CD4-positive, alpha-beta T cell treated with Interleukin-6 for 4 hours (primary cell): ENCODE measurements around the gene TSPO2.
"Not testable (repeated sequence)": the region's sequence is repeated elsewhere in the genome, so short reads cannot be mapped to it uniquely, and the experiment has no call there.

Source experiments
- DNase-seq: peaks from one replicate; pipeline ENCODE4 v3.0.0-alpha.2; 2020; ENCODE audit warnings: mixed read lengths

Gene TSPO2

DNA sequence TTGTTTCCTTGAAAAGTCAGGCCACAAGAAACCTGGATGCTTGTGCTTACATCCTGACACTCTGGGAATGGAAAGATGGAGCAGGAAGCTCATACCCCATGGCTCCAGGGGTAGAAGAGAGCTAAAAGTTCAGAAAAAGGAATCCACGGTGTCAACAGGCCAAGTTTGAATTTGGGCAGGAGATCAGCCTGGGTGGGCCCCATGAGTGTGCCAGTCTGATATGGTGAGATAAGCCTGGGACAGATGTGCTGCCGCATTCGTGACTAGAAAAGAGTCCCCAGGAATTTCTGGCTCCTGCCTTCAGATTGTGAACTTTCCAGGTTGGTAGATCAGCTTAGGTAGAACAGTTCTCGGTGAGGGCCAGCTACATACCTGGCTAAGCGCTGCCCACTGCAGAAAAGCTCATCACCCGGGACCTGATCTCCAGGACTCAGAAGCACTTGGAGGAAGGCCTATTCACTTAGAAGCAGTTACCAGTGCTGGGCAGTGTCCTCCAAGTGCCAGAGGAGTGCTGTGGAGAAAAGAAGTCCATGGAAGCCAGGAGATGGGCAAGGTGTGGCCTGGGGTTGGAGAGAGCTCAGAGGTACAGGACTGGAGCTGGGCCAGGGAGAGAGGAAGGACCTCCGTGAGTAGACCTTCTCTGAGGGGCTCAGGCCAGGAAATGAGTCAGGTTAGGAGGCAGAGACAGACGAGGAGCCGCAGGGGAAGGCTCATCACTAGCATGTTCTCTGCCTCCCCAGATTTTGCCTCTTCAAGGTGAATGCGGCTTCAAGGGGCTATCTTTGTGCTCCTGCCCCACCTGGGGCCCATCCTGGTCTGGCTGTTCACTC is at the start of gene TSPO2:
TSS of gene TSPO2 (plus strand) at position 242 of the 830 bp plus-strand sequence. CDS start at position 761, 519 bp downstream.
- DNase-seq, result no peak

DNA sequence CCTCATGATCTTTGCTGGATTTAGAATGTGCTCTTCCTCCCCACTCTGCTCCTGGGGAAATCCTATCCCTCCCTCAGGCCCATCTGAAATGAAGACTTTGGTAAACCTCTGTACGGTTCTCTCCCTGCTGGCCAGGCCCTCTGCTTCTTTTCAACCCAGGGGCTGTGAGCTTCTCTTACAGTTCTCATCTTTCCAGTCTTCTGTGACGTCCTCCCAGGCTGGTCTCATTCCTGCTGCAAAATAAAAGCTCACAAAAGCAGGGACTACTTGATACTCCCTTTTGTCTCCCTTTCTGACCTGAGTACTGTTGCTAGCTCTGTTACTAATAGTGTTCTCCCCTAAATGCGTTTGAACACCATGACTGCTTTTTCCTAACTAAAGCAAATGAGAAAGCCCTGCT is 49.5 kb upstream of the TSPO2 start:
- no peak for DNase-seq

GRCh38 chr6:40996591-40997233 is 45.6 kb upstream of the TSPO2 start:
- no peak for DNase-seq

GRCh38 chr6:40997234-40997957 is 44.9 kb upstream of the TSPO2 start:
- no peak for DNase-seq

- DNase-seq, result no peak
These were observed 43.6 kb upstream of the TSPO2 start for GRCh38 chr6:40998661-40999060.

- DNase-seq, result peak; percentile 7
These were observed 42.7 kb upstream of the TSPO2 start for GRCh38 chr6:40999569-40999968.

DNA sequence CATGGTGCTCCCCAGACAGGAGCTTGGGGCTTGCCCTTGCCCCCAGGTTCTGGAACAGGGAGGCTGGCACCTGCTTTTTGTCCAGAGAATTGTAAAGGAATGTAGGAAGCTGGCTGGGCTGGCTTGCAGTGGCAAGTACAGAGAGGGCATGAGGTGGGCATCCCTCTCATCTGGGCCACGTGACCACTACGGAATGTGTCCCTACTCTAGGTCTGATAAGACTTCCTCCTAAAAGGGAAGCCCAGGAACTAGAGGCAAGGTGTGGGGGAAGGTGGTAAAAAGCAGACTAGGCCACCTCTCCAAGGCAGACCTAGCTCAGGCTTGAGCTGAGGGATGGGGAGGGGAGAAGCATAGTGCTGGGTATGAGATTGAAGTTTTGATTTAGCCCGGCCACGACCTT is 42.0 kb upstream of the TSPO2 start:
- DNase-seq, result no peak

GRCh38 chr6:41002168-41002567 is 40.1 kb upstream of the TSPO2 start:
- no peak for DNase-seq

DNA sequence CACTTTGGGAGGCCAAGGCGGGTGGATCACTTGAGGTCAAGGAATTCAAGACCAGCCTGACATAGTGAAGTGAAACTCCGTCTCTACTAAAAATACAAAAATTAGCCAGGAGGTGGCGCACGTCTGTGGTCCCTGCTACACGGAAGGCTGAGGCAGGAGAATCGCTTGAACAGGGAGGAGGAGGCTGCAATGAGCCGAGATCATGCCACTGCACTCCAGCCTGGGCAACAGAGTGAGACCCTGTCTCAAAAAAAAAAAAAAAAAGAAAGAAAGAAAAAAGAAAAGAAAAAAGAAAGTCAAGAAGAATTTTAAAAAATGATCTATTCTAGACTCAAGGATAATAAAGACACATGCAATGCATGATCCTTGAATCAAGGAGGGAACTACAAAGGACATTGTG is 36.0 kb upstream of the TSPO2 start:
- DNase-seq, result peak; percentile 66

DNA sequence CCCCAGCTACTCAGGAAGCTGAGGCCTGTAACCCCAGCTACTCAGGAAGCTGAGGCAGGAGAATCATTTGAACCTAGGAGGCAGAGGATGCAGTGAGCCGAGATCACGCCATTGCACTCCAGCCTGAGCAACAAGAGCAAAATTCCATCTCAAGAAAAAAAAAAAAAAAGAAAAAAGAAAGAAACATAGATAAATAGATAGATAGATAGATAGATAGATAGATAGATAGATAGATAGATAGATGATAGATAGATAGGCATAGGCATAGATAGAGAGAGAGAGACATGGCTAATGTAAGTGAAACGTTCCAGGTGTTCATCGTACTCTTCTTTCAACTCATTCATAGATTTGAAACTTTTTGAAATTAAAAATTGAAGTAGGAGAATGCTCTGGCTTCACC is 35.3 kb upstream of the TSPO2 start:
- DNase-seq, result not testable (repeated sequence)

DNA sequence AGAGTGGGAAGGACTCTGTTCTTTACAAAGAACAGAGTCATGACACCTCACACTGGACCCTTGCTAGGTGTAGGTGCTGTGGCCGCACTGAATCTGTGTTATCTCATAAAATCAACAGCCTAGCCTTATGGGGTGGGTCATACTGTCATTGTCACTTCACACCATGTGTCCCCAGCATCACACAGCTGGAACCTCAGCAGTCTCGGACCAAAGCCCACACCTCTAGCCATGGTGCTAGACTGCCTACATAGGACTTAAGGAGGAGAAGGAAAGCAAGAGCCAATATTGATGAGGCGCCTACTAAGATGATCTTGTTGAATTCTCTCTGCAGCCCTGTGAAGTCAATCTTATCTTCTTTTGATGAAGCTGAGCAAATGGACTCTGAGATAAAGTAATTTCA is 34.3 kb upstream of the TSPO2 start:
- DNase-seq, result no peak

- no peak for DNase-seq
These were observed 32.6 kb upstream of the TSPO2 start for GRCh38 chr6:41009669-41010068.

GRCh38 chr6:41011673-41012072 is 30.6 kb upstream of the TSPO2 start:
- DNase-seq, result no peak

DNA sequence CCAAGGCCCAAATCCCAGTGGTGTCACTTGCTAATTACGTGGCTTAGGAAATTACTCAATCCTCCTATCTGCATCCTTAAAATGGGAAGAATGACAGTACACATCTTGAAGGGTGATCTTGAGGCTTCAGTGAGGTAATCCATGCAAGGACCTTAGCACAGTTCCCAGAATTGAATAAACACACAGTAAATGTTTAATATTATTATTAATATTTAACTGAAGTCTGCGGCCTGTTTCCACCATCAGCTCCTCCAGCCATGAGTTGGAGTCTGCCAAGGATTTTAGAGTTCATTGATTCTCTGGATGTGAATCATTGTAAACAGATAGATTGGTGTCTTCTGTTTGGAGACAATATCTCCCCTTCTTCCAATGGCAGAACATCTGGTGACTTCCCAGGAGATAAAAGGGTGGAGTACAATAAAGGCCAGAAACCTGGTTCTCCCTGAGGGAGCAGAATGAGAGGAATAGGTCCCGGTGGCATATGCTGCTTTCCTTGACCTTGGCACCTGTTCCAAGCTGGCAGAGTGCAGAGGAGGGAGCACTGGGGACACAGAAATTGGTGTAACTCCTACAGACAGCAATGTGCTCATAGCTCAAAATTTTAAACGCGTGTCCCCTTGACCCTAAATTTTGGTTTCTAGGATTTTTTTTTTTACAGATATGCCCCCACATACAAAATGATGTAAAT is 28.7 kb upstream of the TSPO2 start:
- DNase-seq, result no peak

- DNase-seq, result no peak
These were observed 27.5 kb upstream of the TSPO2 start for GRCh38 chr6:41014780-41015179.

DNA sequence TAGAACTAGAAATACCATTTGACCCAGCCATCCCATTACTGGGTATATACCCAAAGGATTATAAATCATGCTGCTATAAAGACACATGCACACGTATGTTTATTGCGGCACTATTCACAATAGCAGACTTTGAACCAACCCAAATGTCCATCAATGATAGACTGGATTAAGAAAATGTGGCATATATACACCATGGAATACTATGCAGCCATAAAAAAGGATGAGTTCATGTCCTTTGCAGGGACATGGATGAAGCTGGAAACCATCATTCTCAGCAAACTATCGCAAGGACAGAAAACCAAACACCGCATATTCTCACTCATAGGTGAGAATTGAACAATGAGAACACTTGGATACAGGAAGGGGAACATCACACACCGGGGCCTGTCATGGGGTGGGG is 26.4 kb upstream of the TSPO2 start:
- DNase-seq, result not testable (repeated sequence)

- no peak for DNase-seq
These were observed 24.6 kb upstream of the TSPO2 start for GRCh38 chr6:41017663-41018062.

GRCh38 chr6:41021832-41022231 is 20.4 kb upstream of the TSPO2 start:
- DNase-seq, result no peak

DNA sequence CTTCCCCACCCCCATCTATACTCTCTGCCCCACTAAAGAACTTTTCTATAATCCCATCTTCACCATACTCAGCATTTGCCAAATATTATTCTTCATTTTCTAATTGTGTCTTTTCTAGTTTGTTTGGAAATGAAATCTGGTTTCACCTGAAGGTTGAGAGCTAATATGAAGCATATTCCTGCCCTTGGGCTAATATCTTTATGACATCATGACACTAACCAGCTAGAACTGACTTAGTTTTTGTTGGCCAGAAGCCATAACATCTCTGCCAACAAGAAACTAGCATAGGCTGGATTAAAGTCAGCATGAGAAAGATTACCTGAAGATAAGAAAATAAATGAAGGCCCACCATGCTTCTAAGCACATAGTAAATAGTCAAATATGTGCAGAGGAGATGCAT is 20.0 kb upstream of the TSPO2 start:
- DNase-seq, result no peak

GRCh38 chr6:41023114-41023513 is 19.2 kb upstream of the TSPO2 start:
- no peak for DNase-seq

DNA sequence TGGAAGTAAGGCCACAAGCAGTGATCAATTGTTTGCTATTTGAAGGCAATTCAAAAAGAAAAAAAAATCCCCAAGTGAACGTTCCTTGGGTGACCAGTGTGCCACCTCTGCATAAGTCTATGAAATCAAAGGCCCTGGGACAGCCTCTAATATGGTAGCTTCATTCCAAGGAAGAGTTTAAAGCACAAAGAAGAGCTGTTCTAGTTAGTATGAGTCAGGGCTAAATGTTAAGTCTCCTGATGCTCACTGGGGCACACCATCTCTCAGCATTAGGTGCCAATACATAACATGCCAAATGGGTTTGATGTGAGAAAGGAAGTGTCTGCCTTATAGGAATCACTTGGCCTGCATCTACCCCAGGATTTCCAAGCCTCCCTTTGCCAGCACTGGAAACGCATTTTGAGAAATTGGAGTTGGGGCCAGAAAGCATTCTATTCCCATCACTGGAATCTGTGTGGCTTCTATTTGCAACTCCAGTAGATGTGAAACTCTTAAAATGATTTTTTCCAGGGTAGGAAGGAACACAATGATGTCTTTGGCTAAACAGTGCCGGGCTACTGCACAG is 16.2 kb upstream of the TSPO2 start:
- DNase-seq, result no peak

GRCh38 chr6:41027241-41027640 is 15.0 kb upstream of the TSPO2 start:
- no peak for DNase-seq
